OCI-LY3 (cell line): ENCODE measurements around the gene DPH3.

Experiments used
- EZH2phosphoT487 ChIP-seq: fragments of 200-600 bp; shearing (Covaris generic); IDR thresholded peaks from 2 replicates; pipeline ENCODE4 v1.6.1; 2018; ENCODE audit warnings: antibody characterized with exemption, mixed run types, low read depth
- TF ChIP-seq, protein P1 (sequence below): fragments of 200-600, 300-600 bp; sonication (generic); IDR thresholded peaks from 2 replicates; pipeline ENCODE4 v1.5.1; 2014; ENCODE audit warnings: antibody characterized with exemption, low read length, low read depth

DNA sequence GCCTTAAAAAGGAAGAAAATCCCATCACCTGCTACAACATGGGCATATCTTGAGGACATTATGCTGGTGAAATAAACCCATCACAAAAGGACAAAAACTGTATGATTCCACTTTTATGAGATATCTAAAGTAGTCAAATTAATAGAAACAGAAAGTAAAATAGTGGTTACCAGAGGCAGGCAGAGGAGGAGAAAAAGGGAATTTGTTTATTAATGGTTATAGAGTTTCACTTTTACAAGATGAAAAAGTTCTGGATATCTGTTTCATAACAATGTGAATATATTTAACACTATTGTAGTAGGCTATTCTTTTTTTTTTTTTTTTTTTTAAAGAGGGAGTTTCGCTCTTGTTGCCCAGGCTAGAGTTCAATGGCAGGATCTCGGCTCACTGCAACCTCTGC is 40.4 kb downstream of the DPH3 start:
- TF ChIP-seq, protein P1, sequence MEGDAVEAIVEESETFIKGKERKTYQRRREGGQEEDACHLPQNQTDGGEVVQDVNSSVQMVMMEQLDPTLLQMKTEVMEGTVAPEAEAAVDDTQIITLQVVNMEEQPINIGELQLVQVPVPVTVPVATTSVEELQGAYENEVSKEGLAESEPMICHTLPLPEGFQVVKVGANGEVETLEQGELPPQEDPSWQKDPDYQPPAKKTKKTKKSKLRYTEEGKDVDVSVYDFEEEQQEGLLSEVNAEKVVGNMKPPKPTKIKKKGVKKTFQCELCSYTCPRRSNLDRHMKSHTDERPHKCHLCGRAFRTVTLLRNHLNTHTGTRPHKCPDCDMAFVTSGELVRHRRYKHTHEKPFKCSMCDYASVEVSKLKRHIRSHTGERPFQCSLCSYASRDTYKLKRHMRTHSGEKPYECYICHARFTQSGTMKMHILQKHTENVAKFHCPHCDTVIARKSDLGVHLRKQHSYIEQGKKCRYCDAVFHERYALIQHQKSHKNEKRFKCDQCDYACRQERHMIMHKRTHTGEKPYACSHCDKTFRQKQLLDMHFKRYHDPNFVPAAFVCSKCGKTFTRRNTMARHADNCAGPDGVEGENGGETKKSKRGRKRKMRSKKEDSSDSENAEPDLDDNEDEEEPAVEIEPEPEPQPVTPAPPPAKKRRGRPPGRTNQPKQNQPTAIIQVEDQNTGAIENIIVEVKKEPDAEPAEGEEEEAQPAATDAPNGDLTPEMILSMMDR = no peak
- no peak for TF ChIP-seq EZH2phosphoT487
